Osteoblast (primary cell): Measurements from ENCODE around the gene AQR. TPM values are rescaled to one million over a fixed set of nuclear protein-coding genes. Genes with fewer than 3 reads are reported as not detected.

Experiments
- DNase-seq: peaks from one replicate; pipeline ENCODE4 v3.0.0; 2011; ENCODE audit warnings: low spot score, mixed read lengths; ENCODE audit not compliant: insufficient read length; ENCODE audit errors: missing footprints
- H2AFZ ChIP-seq: 2 replicates; pipeline ENCODE4 v1.6.0; 2011; ENCODE audit warnings: mild to moderate bottlenecking, low read length
- H3K27ac ChIP-seq: 2 replicates; pipeline ENCODE4 v1.5.1; 2011; ENCODE audit warnings: mild to moderate bottlenecking, low read depth, low read length, moderate library complexity
- H3K27me3 ChIP-seq: 2 replicates; pipeline ENCODE4 v1.6.0; 2012; ENCODE audit warnings: mild to moderate bottlenecking, control low read depth, inconsistent platforms, low read length, moderate library complexity; ENCODE audit not compliant: insufficient read depth
- H3K36me3 ChIP-seq: 2 replicates; pipeline ENCODE4 v1.5.1; 2011; ENCODE audit warnings: mild to moderate bottlenecking, low read length, control low read depth, moderate library complexity; ENCODE audit not compliant: insufficient read depth
- H3K4me1 ChIP-seq: 2 replicates; pipeline ENCODE4 v1.5.1; 2011; ENCODE audit warnings: mild to moderate bottlenecking, low read length, control low read depth, moderate library complexity; ENCODE audit not compliant: insufficient read depth
- H3K4me2 ChIP-seq: 2 replicates; pipeline ENCODE4 v1.6.0; 2011; ENCODE audit warnings: mild to moderate bottlenecking, low read length; ENCODE audit not compliant: insufficient read depth
- H3K4me3 ChIP-seq: fragments of 200-600 bp; sonication (generic); 3 replicates; pipeline ENCODE4 v1.5.1; 2012; ENCODE audit warnings: mild to moderate bottlenecking, low read length, inconsistent platforms; ENCODE audit not compliant: insufficient read depth
- H3K79me2 ChIP-seq: 2 replicates; pipeline ENCODE4 v1.6.0; 2012; ENCODE audit warnings: mild to moderate bottlenecking, low read length, control low read depth, inconsistent platforms; ENCODE audit not compliant: insufficient read depth
- H3K9me3 ChIP-seq: 2 replicates; pipeline ENCODE4 v1.5.1; 2011; ENCODE audit warnings: low read depth, low read length, control low read depth
- H4K20me1 ChIP-seq: 2 replicates; pipeline ENCODE4 v1.6.0; 2012; ENCODE audit warnings: mild to moderate bottlenecking, low read length, control low read depth; ENCODE audit not compliant: insufficient read depth
- total RNA-seq: library from RNA; depleted of rRNA; stranded (reverse); fragments of >200 nt; gene quantifications from 2 replicates; pipeline ENCODE4 v1.2.3, GENCODE V29; 2012
- TF ChIP-seq, protein P1 (sequence below): IDR thresholded peaks from 2 replicates; pipeline ENCODE4 v1.5.1; 2011; ENCODE audit warnings: mild to moderate bottlenecking, low read depth, low read length, moderate library complexity; ENCODE audit errors: extremely low read depth

AQR gene
- total RNA-seq, 1 donor, result 24.6 TPM

GRCh38 chr15:34804776-34805175 is 164.8 kb downstream of the AQR start:
- DNase-seq, result no peak
- TF ChIP-seq, protein P1, sequence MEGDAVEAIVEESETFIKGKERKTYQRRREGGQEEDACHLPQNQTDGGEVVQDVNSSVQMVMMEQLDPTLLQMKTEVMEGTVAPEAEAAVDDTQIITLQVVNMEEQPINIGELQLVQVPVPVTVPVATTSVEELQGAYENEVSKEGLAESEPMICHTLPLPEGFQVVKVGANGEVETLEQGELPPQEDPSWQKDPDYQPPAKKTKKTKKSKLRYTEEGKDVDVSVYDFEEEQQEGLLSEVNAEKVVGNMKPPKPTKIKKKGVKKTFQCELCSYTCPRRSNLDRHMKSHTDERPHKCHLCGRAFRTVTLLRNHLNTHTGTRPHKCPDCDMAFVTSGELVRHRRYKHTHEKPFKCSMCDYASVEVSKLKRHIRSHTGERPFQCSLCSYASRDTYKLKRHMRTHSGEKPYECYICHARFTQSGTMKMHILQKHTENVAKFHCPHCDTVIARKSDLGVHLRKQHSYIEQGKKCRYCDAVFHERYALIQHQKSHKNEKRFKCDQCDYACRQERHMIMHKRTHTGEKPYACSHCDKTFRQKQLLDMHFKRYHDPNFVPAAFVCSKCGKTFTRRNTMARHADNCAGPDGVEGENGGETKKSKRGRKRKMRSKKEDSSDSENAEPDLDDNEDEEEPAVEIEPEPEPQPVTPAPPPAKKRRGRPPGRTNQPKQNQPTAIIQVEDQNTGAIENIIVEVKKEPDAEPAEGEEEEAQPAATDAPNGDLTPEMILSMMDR, result no peak
- Histone ChIP-seq H3K36me3 (no peaks in the 10 kb centered on the region), H3K79me2 (no peaks in the 10 kb centered on the region), H3K27ac (no peak overlapping the region), H3K9me3 (no peaks in the 10 kb centered on the region), H4K20me1 (no peaks in the 10 kb centered on the region), H3K4me1 (peaks cover 2% of the 10 kb centered on the region), H3K27me3 (no peaks in the 10 kb centered on the region), H3K4me3 (no peak overlapping the region), H2AFZ (peak overlapping the region; percentile 12), H3K4me2 (no peak overlapping the region)

DNA sequence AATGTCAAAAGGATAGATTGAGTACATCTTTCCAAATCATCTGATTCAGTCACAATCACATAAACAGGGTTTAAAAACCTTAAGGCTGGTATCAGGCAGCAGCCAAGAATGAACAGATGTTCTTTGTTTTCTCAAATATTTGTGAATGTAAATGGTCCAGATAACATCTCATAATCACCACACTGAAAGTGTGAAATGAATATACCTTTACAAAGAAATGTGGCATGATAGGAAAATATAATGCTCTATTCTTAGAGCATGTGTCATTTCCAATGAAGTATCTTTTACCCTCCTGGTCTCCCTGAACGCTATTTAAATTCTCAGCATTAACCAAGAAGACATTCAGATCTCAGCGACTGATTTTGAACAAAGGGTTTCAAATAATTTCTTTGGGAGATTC is 165.4 kb downstream of the AQR start:
- H3K79me2 ChIP-seq, result no peaks in the 10 kb centered on the region
- peaks cover 4% of the 10 kb centered on the region for H3K4me1 ChIP-seq
- H3K27ac ChIP-seq, result no peak overlapping the region
- TF ChIP-seq, protein P1, result no peak
- no peaks in the 10 kb centered on the region for H3K27me3 ChIP-seq
- DNase-seq, result no peak
- no peaks in the 10 kb centered on the region for H3K9me3 ChIP-seq
- H3K4me3 ChIP-seq, result no peak overlapping the region
- no peak overlapping the region for H2AFZ ChIP-seq
- H3K36me3 ChIP-seq, result no peaks in the 10 kb centered on the region
- no peak overlapping the region for H3K4me2 ChIP-seq
- H4K20me1 ChIP-seq, result no peaks in the 10 kb centered on the region

DNA sequence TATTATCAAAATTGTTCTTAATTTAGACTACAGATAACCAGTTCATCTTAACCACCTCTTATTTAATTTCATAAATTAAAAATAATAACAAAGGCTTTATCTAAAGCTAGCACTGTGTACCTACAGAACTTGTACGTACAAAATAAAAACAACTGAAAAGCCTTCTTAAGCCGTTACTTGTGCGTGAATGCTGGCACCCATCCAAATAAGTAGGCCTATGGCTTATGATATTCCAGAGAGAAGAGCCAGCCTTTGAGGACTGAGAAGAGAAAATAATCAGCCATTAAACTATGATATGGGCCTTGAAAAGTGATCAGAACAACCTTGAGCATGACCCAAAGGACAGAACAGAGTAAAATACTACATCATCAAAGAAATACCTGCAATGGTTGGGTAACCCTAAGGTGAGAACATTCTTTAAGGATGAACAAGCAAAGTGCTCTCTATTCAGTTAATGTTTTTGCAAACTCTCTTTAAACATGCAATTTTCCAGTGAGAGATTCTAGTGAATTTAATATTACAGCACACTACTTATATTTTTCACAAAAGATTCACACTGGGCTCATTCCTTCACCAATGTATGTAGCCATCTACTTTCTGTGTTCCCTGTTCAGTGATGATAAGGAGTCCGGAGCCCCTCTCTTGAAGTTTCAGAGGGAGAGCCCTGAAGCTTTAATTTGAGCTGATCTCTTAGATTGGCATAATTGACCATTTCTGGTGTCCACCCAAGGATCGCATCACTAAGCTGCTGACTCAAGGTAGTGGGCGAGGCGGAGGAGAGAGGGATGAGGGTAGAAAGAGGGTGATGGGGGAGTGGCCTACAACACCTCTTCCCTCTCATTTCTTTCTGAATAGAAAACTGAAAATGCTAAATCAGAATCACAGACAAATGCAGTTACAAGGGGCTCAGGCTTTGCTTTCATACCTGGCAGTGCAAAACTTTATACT is 166.5 kb downstream of the AQR start:
- Histone ChIP-seq H3K79me2 (no peaks in the 10 kb centered on the region), H4K20me1 (no peaks in the 10 kb centered on the region), H3K9me3 (no peaks in the 10 kb centered on the region), H3K4me3 (no peak overlapping the region), H2AFZ (no peak overlapping the region), H3K36me3 (no peaks in the 10 kb centered on the region), H3K4me2 (no peak overlapping the region), H3K27ac (no peak overlapping the region), H3K4me1 (peaks cover 5% of the 10 kb centered on the region), H3K27me3 (no peaks in the 10 kb centered on the region)
- TF ChIP-seq, protein P1, result no peak
- DNase-seq, result no peak

- Histone ChIP-seq H3K9me3 (no peaks in the 10 kb centered on the region), H3K27me3 (peaks cover 6% of the 10 kb centered on the region), H3K4me3 (no peak overlapping the region), H3K4me2 (no peak overlapping the region), H3K27ac (no peak overlapping the region), H3K79me2 (no peaks in the 10 kb centered on the region), H3K4me1 (peaks cover 5% of the 10 kb centered on the region), H2AFZ (no peak overlapping the region), H4K20me1 (no peaks in the 10 kb centered on the region), H3K36me3 (no peaks in the 10 kb centered on the region)
- peak; percentile 46 for DNase-seq
- TF ChIP-seq, protein P1, result no peak
Measured at GRCh38 chr15:34802371-34802770, 167.2 kb downstream of the AQR start.
